ENCODE measurements around the gene PPIL4. TPM values are rescaled to one million over a fixed set of nuclear protein-coding genes. Genes with fewer than 3 reads are reported as not detected.
"Not testable (repeated sequence)": the region's sequence is repeated elsewhere in the genome, so short reads cannot be mapped to it uniquely, and the experiment has no call there.

The PPIL4 gene
- total and polyA plus RNA-seq, 7 experiments from 2014 or later, result 15.3 to 42.9 (median 28.1) TPM

GRCh38 chr6:149500096-149500495, 45.7 kb downstream of the PPIL4 start:
- peaks cover 16 to 62% (median 53%) of the 10 kb centered on the region in 7 donors for H3K4me1 Mint-ChIP-seq
- POLR2A ChIA-PET, result no interaction called here

GRCh38 chr6:149499066-149499465, 46.8 kb downstream of the PPIL4 start:
- H3K36me3 ChIP-seq (ENCODE audit: control insufficient read depth in 2 of 3, insufficient read depth in 3 of 3, low read length in 3 of 3), result no peaks in the 10 kb centered on the region
- H3K27me3 ChIP-seq (ENCODE audit: control insufficient read depth in 2 of 2, insufficient read depth in 2 of 2, low read length in 2 of 2), result no peaks in the 10 kb centered on the region
- Mint-ChIP-seq H3K27me3 (no peaks in the 10 kb centered on the region), H3K4me1 (peaks cover 18 to 68% (median 58%) of the 10 kb centered on the region in 7 donors), H3K27ac (peak overlapping the region in 8 of 9 donors; percentile 14 to 100 (median 80)), H3K36me3 (peaks cover 2 to 18% (median 15%) of the 10 kb centered on the region in 5 donors), H3K9me3 (no peaks in the 10 kb centered on the region), H3K4me3 (no peak overlapping the region)
- ChIA-PET CTCF (interaction anchor here (0.6 to 0.8 kb wide), 2 partner anchors 18 to 22 kb away, joined by 5 to 6 read pairs; no protein-coding TSS in a partner anchor), POLR2A (interaction anchor here (0.5 to 1.0 kb wide), 4 partner anchors 13 to 72 kb away, joined by 3 to 4 read pairs (median 3); no protein-coding TSS in a partner anchor)
- ATAC-seq, result no peak
- H3K4me3 ChIP-seq (ENCODE audit: low read length), result no peak overlapping the region
- no peak overlapping the region for H3K27ac ChIP-seq (ENCODE audit: low read depth, low read length)
- DNase-seq, result no peak
- intact Hi-C loops (cut with micrococcal nuclease), result no loop called here
- H3K4me1 ChIP-seq (ENCODE audit: control insufficient read depth in 2 of 2, insufficient read depth in 2 of 2, low read length in 2 of 2), result peaks cover 12 to 33% of the 10 kb centered on the region in 2 donors
- no peaks in the 10 kb centered on the region for H3K9me3 ChIP-seq (ENCODE audit: control insufficient read depth in 2 of 3, low read length in 3 of 3)

More at GRCh38 chr6:149500096-149500495, 45.7 kb downstream of the PPIL4 start:
- DNase-seq (no peak), ATAC-seq (no peak)
- Histone ChIP-seq H3K9me3 (ENCODE audit: control insufficient read depth in 2 of 3, low read length in 3 of 3) (no peaks in the 10 kb centered on the region), H3K27ac (ENCODE audit: low read depth, low read length) (peak overlapping the region; percentile 10), H3K4me1 (ENCODE audit: control insufficient read depth in 2 of 2, insufficient read depth in 2 of 2, low read length in 2 of 2) (peaks cover 6 to 26% of the 10 kb centered on the region in 2 donors), H3K4me3 (ENCODE audit: low read length) (no peak overlapping the region), H3K36me3 (ENCODE audit: control insufficient read depth in 2 of 3, insufficient read depth in 3 of 3, low read length in 3 of 3) (peaks cover 0 to 5% (median 0%) of the 10 kb centered on the region in 3 experiments), H3K27me3 (ENCODE audit: control insufficient read depth in 2 of 2, insufficient read depth in 2 of 2, low read length in 2 of 2) (no peaks in the 10 kb centered on the region)
- Mint-ChIP-seq H3K36me3 (peaks cover 4 to 21% (median 20%) of the 10 kb centered on the region in 5 donors), H3K4me3 (no peak overlapping the region), H3K27me3 (no peaks in the 10 kb centered on the region), H3K9me3 (no peaks in the 10 kb centered on the region), H3K27ac (peak overlapping the region; percentile 18 to 100 (median 75))
- CTCF ChIA-PET, result interaction anchor here (0.6 kb wide), 1 partner anchor 464 kb away, joined by 3 read pairs; no protein-coding TSS in a partner anchor
- intact Hi-C loops (cut with micrococcal nuclease), result loop anchor here in 1 of 2 donors (2.0 kb wide), 1 partner anchor 15 kb away; the partner anchor contains the start of gene ZC3H12D

- Mint-ChIP-seq H3K36me3 (peaks cover 0 to 15% (median 13%) of the 10 kb centered on the region in 5 donors), H3K9me3 (peaks cover 0 to 1% (median 0%) of the 10 kb centered on the region in 11 donors), H3K27ac (peak overlapping the region in 8 of 9 donors; percentile 43 to 100 (median 92)), H3K4me3 (peak overlapping the region in 1 of 10 donors; percentile 47), H3K4me1 (peaks cover 30 to 80% (median 63%) of the 10 kb centered on the region in 7 donors), H3K27me3 (no peaks in the 10 kb centered on the region)
- POLR2A ChIA-PET, result interaction anchor here (3.3 to 3.8 kb wide), 2 partner anchors 8 to 20 kb away, joined by 25 to 32 read pairs; no protein-coding TSS in a partner anchor
- Histone ChIP-seq H3K9me3 (ENCODE audit: control insufficient read depth in 2 of 3, low read length in 3 of 3) (no peaks in the 10 kb centered on the region), H3K36me3 (ENCODE audit: control insufficient read depth in 2 of 3, insufficient read depth in 3 of 3, low read length in 3 of 3) (no peaks in the 10 kb centered on the region), H3K4me3 (ENCODE audit: low read length) (no peak overlapping the region), H3K4me1 (ENCODE audit: control insufficient read depth in 2 of 2, insufficient read depth in 2 of 2, low read length in 2 of 2) (peaks cover 16 to 48% of the 10 kb centered on the region in 2 donors), H3K27me3 (ENCODE audit: control insufficient read depth in 2 of 2, insufficient read depth in 2 of 2, low read length in 2 of 2) (no peaks in the 10 kb centered on the region), H3K27ac (ENCODE audit: low read depth, low read length) (peak overlapping the region; percentile 25)
- no peak for ATAC-seq
- DNase-seq, result no peak
- CTCF ChIA-PET, result interaction anchor here (3.4 to 5.8 kb wide), 2 partner anchors 12 to 19 kb away, joined by 22 to 43 read pairs; partner anchors contain the start of gene ZC3H12D
- intact Hi-C loops (cut with micrococcal nuclease), result no loop called here
Observed at GRCh38 chr6:149497365-149497764, 48.5 kb downstream of the PPIL4 start.

GRCh38 chr6:149496597-149496996, 49.2 kb downstream of the PPIL4 start:
- H3K27me3 ChIP-seq (ENCODE audit: control insufficient read depth in 2 of 2, insufficient read depth in 2 of 2, low read length in 2 of 2); intact Hi-C loops (cut with micrococcal nuclease); H3K4me3 ChIP-seq (ENCODE audit: low read length); H3K9me3 Mint-ChIP-seq; H3K9me3 ChIP-seq (ENCODE audit: control insufficient read depth in 2 of 3, low read length in 3 of 3); H3K27me3 Mint-ChIP-seq; DNase-seq; ATAC-seq; H3K36me3 ChIP-seq (ENCODE audit: control insufficient read depth in 2 of 3, insufficient read depth in 3 of 3, low read length in 3 of 3): not testable (repeated sequence)
- H3K4me3 Mint-ChIP-seq, result peak overlapping the region in 3 of 10 donors; percentile 65 to 75 (median 69)
- ChIA-PET POLR2A (interaction anchor here (0.9 to 3.8 kb wide), 4 partner anchors 8 to 20 kb away, joined by 3 to 32 read pairs (median 14); no protein-coding TSS in a partner anchor), CTCF (interaction anchor here (1.1 to 5.8 kb wide), 5 partner anchors 11 to 415 kb away, joined by 3 to 43 read pairs (median 9); partner anchors contain the start of gene ZC3H12D)
- H3K4me1 Mint-ChIP-seq, result peaks cover 28 to 80% (median 60%) of the 10 kb centered on the region in 7 donors
- H3K4me1 ChIP-seq (ENCODE audit: control insufficient read depth in 2 of 2, insufficient read depth in 2 of 2, low read length in 2 of 2), result peaks cover 16 to 48% of the 10 kb centered on the region in 2 donors
- peak overlapping the region; percentile 84 to 100 (median 92) for H3K27ac Mint-ChIP-seq
- H3K27ac ChIP-seq (ENCODE audit: low read depth, low read length), result peak overlapping the region; percentile 94
- H3K36me3 Mint-ChIP-seq, result peaks cover 0 to 15% (median 12%) of the 10 kb centered on the region in 5 donors

GRCh38 chr6:149495349-149496016, 50.4 kb downstream of the PPIL4 start:
- POLR2A ChIA-PET, result interaction anchor here (0.5 to 3.8 kb wide), 11 partner anchors 10 to 171 kb away, joined by 3 to 32 read pairs (median 5); no protein-coding TSS in a partner anchor
- Mint-ChIP-seq H3K36me3 (peaks cover 0 to 15% (median 12%) of the 10 kb centered on the region in 5 donors), H3K27ac (peak overlapping the region; percentile 84 to 100 (median 92)), H3K4me3 (peak overlapping the region; percentile 51 to 76 (median 68)), H3K4me1 (peaks cover 28 to 82% (median 61%) of the 10 kb centered on the region in 7 donors)
- peak overlapping the region; percentile 44 for H3K4me3 ChIP-seq (ENCODE audit: low read length)
- H3K27me3 Mint-ChIP-seq; H3K9me3 ChIP-seq (ENCODE audit: control insufficient read depth in 2 of 3, low read length in 3 of 3); H3K36me3 ChIP-seq (ENCODE audit: control insufficient read depth in 2 of 3, insufficient read depth in 3 of 3, low read length in 3 of 3); H3K27me3 ChIP-seq (ENCODE audit: control insufficient read depth in 2 of 2, insufficient read depth in 2 of 2, low read length in 2 of 2); H3K9me3 Mint-ChIP-seq: not testable (repeated sequence)
- H3K27ac ChIP-seq (ENCODE audit: low read depth, low read length), result peak overlapping the region; percentile 94
- CTCF ChIA-PET, result interaction anchor here (0.6 to 5.8 kb wide), 10 partner anchors 8 to 467 kb away, joined by 3 to 43 read pairs (median 4); partner anchors contain the start of gene ZC3H12D
- DNase-seq (peak in 2 of 9 donors; percentile 11 to 33), ATAC-seq (peak; percentile 46)
- intact Hi-C loops (cut with micrococcal nuclease), result loop anchor here (1.0 kb wide), 6 partner anchors 10 to 355 kb away; partner anchors contain the start of genes ZC3H12D (in 2 of the 2) and PPIL4 (in 1 of the 2)
- H3K4me1 ChIP-seq (ENCODE audit: control insufficient read depth in 2 of 2, insufficient read depth in 2 of 2, low read length in 2 of 2), result peaks cover 16 to 48% of the 10 kb centered on the region in 2 donors

GRCh38 chr6:149494810-149495209, 51.0 kb downstream of the PPIL4 start:
- Mint-ChIP-seq H3K27ac (peak overlapping the region; percentile 84 to 100 (median 92)), H3K4me1 (peaks cover 30 to 85% (median 58%) of the 10 kb centered on the region in 7 donors), H3K4me3 (peak overlapping the region; percentile 51 to 76 (median 68))
- CTCF ChIA-PET, result interaction anchor here (0.6 to 5.8 kb wide), 9 partner anchors 9 to 466 kb away, joined by 3 to 43 read pairs (median 4); partner anchors contain the start of gene ZC3H12D
- H3K4me3 ChIP-seq (ENCODE audit: low read length), result peak overlapping the region; percentile 44
- H3K9me3 Mint-ChIP-seq; H3K27me3 ChIP-seq (ENCODE audit: control insufficient read depth in 2 of 2, insufficient read depth in 2 of 2, low read length in 2 of 2); H3K9me3 ChIP-seq (ENCODE audit: control insufficient read depth in 2 of 3, low read length in 3 of 3); H3K36me3 ChIP-seq (ENCODE audit: control insufficient read depth in 2 of 3, insufficient read depth in 3 of 3, low read length in 3 of 3); H3K27me3 Mint-ChIP-seq; H3K36me3 Mint-ChIP-seq: not testable (repeated sequence)
- intact Hi-C loops (cut with micrococcal nuclease), result loop anchor here (1.0 kb wide), 6 partner anchors 10 to 355 kb away; partner anchors contain the start of genes ZC3H12D (in 2 of the 2) and PPIL4 (in 1 of the 2)
- H3K27ac ChIP-seq (ENCODE audit: low read depth, low read length), result peak overlapping the region; percentile 94
- H3K4me1 ChIP-seq (ENCODE audit: control insufficient read depth in 2 of 2, insufficient read depth in 2 of 2, low read length in 2 of 2), result peaks cover 16 to 48% of the 10 kb centered on the region in 2 donors
- POLR2A ChIA-PET, result interaction anchor here (0.5 to 3.8 kb wide), 11 partner anchors 10 to 170 kb away, joined by 3 to 32 read pairs (median 5); no protein-coding TSS in a partner anchor
- peak in 8 of 9 donors; percentile 57 to 90 (median 79) for DNase-seq
- ATAC-seq, result peak; percentile 95

All from naive thymus-derived CD4-positive, alpha-beta T cell (primary cell).